Endodermal cell (in vitro differentiated cells): ENCODE measurements around the gene OGG1. TPM values are rescaled to one million over a fixed set of nuclear protein-coding genes. Genes with fewer than 3 reads are reported as not detected.
A peak's percentile ranks its signal among the peaks of the same experiment; 100 is the strongest.

Experiments used
- DNase-seq: peaks from one replicate; pipeline ENCODE4 v3.0.0-alpha.2; 2017
- H3K27ac ChIP-seq: 2 replicates; pipeline ENCODE4 v1.5.1; 2013; ENCODE audit warnings: mild to moderate bottlenecking, low read depth, low read length, moderate library complexity
- H3K27me3 ChIP-seq: 2 replicates; pipeline ENCODE4 v1.6.1; 2013; ENCODE audit warnings: mild to moderate bottlenecking, low read length, moderate library complexity; ENCODE audit not compliant: insufficient read depth, control insufficient read depth, poor library complexity, severe bottlenecking
- H3K36me3 ChIP-seq: 2 replicates; pipeline ENCODE4 v1.7.0; 2013; ENCODE audit warnings: mild to moderate bottlenecking, low read length, moderate library complexity; ENCODE audit not compliant: control insufficient read depth, insufficient read depth
- H3K4me1 ChIP-seq: one replicate; pipeline ENCODE4 v1.7.0; 2013; ENCODE audit warnings: low read length; ENCODE audit not compliant: control insufficient read depth, insufficient read depth
- H3K4me3 ChIP-seq: 2 replicates; pipeline ENCODE4 v1.5.1; 2013; ENCODE audit warnings: mild to moderate bottlenecking, low read length, moderate library complexity
- H3K9ac ChIP-seq: 2 replicates; pipeline ENCODE4 v1.6.1; 2013; ENCODE audit warnings: mild to moderate bottlenecking, low read length, moderate library complexity; ENCODE audit not compliant: poor library complexity, severe bottlenecking; ENCODE audit errors: extremely low read depth
- H3K9me3 ChIP-seq: 2 replicates; pipeline ENCODE4 v1.6.1; 2013; ENCODE audit warnings: mild to moderate bottlenecking, low read length, moderate library complexity; ENCODE audit not compliant: control insufficient read depth
- H3K27ac Mint-ChIP-seq: 2 replicates; pipeline ENCODE4 v1.8.0; 2020; ENCODE audit warnings: mixed read lengths
- H3K27me3 Mint-ChIP-seq: 2 replicates; pipeline ENCODE4 v1.8.0; 2021; ENCODE audit warnings: mild to moderate bottlenecking, mixed read lengths; ENCODE audit not compliant: insufficient read depth
- H3K36me3 Mint-ChIP-seq: 2 replicates; pipeline ENCODE4 v1.8.0; 2020; ENCODE audit warnings: low read depth, mixed read lengths
- H3K4me1 Mint-ChIP-seq: 2 replicates; pipeline ENCODE4 v1.8.0; 2020; ENCODE audit warnings: mixed read lengths
- H3K4me3 Mint-ChIP-seq: 2 replicates; pipeline ENCODE4 v1.8.0; 2020; ENCODE audit warnings: mild to moderate bottlenecking, moderate library complexity, mixed read lengths
- H3K9me3 Mint-ChIP-seq: 2 replicates; pipeline ENCODE4 v1.8.0; 2020; ENCODE audit warnings: mild to moderate bottlenecking, mixed read lengths
- CTCF ChIP-seq: fragments of 200-600 bp; sonication (generic); conservative IDR thresholded peaks from 2 replicates; pipeline ENCODE4 v1.5.0; 2021; ENCODE audit warnings: antibody characterized with exemption, mild to moderate bottlenecking
- WGBS, 2 experiments: methylation state at CpG; one replicate each; pipeline versions ENCODE4 v1.1.5 to v1.1.7; 2013; ENCODE audit warnings: missing lambda C conversion rate in 2 of 2, mixed read lengths in 1 of 2; ENCODE audit not compliant: insufficient coverage in 1 of 2, insufficient read length in 1 of 2; 5-methylcytosine and 5-hydroxymethylcytosine counted together
- total RNA-seq, 2 donors: library from RNA; stranded (reverse); fragmentation: NEBNext Ultra II Directional in 1 of 2; extraction: Animal tissue kit (Norgen Biotek cat#: 25700) in 1 of 2; gene quantifications; 2 replicates in 1 of 2; 3 replicates in 1 of 2; pipeline ENCODE4 v1.2.1, GENCODE V29; 2021

The OGG1 gene
- total RNA-seq, 2 donors from 2014 or later, result 28.6 to 34.0 TPM

GRCh38 chr3:9730657-9731205, 19.0 kb upstream of the OGG1 start:
- H3K27ac ChIP-seq, result no peak overlapping the region
- no peaks in the 10 kb centered on the region for H3K9me3 Mint-ChIP-seq

GRCh38 chr3:9731206-9732079, 18.3 kb upstream of the OGG1 start, which contains the start of gene BRPF1:
Gene BRPF1 (plus strand): TSS chr3:9731735. CDS start chr3:9734141, 2,406 bp downstream.
- peak; percentile 100 for DNase-seq
- H3K4me1 ChIP-seq, result peaks cover 3% of the 10 kb centered on the region
- Mint-ChIP-seq H3K36me3 (peaks cover 25% of the 10 kb centered on the region), H3K4me3 (peak within 1 kb of the TSS; percentile 72), H3K27ac (peak within 1 kb of the TSS; percentile 99), H3K9me3 (no peaks in the 10 kb centered on the region), H3K4me1 (peaks cover 18% of the 10 kb centered on the region), H3K27me3 (no peaks in the 10 kb centered on the region)
- H3K9ac ChIP-seq, result peak within 1 kb of the TSS; percentile 99
- H3K36me3 ChIP-seq, result peaks cover 23% of the 10 kb centered on the region
- no peak for TF ChIP-seq CTCF
- H3K27me3 ChIP-seq, result no peaks in the 10 kb centered on the region
- H3K27ac ChIP-seq, result peak within 1 kb of the TSS; percentile 100
- no peaks in the 10 kb centered on the region for H3K9me3 ChIP-seq
- H3K4me3 ChIP-seq, result peak within 1 kb of the TSS; percentile 92
- 0% methylated on average over 27 to 87 of the region's 88 CpGs for WGBS, 2 experiments

More at GRCh38 chr3:9730657-9731205, 19.0 kb upstream of the OGG1 start:
- no peaks in the 10 kb centered on the region for H3K27me3 Mint-ChIP-seq
- no peak for DNase-seq
- peaks cover 18% of the 10 kb centered on the region for H3K36me3 ChIP-seq
- peak overlapping the region; percentile 80 for H3K4me3 ChIP-seq
- H3K27me3 ChIP-seq, result no peaks in the 10 kb centered on the region
- WGBS, 2 experiments, result 5% methylated on average over 16 of the region's 17 CpGs
- peaks cover 3% of the 10 kb centered on the region for H3K4me1 ChIP-seq
- no peak for TF ChIP-seq CTCF
- H3K36me3 Mint-ChIP-seq, result peaks cover 20% of the 10 kb centered on the region
- peaks cover 18% of the 10 kb centered on the region for H3K4me1 Mint-ChIP-seq
- H3K9ac ChIP-seq, result no peak overlapping the region
- H3K9me3 ChIP-seq, result no peaks in the 10 kb centered on the region
- peak overlapping the region; percentile 72 for H3K4me3 Mint-ChIP-seq
- H3K27ac Mint-ChIP-seq, result peak overlapping the region; percentile 67

- H3K27ac Mint-ChIP-seq, result peak overlapping the region; percentile 60
- no peak for TF ChIP-seq CTCF
- WGBS, 2 experiments, result 7 to 17% methylated on average over 18 to 41 of the region's 41 CpGs
- H3K36me3 ChIP-seq, result peaks cover 31% of the 10 kb centered on the region
- no peaks in the 10 kb centered on the region for H3K27me3 Mint-ChIP-seq
- DNase-seq, result peak; percentile 68
- peak overlapping the region; percentile 100 for H3K27ac ChIP-seq
- H3K4me1 Mint-ChIP-seq, result peaks cover 14% of the 10 kb centered on the region
- H3K4me1 ChIP-seq, result peaks cover 3% of the 10 kb centered on the region
- H3K27me3 ChIP-seq, result no peaks in the 10 kb centered on the region
- H3K4me3 Mint-ChIP-seq, result peak overlapping the region; percentile 72
- no peaks in the 10 kb centered on the region for H3K9me3 ChIP-seq
- H3K36me3 Mint-ChIP-seq, result peaks cover 31% of the 10 kb centered on the region
- H3K4me3 ChIP-seq, result peak overlapping the region; percentile 92
- no peaks in the 10 kb centered on the region for H3K9me3 Mint-ChIP-seq
- H3K9ac ChIP-seq, result peak overlapping the region; percentile 99
These were observed 17.5 kb upstream of the OGG1 start for GRCh38 chr3:9732080-9732739.
